Trophoblast cell (in vitro differentiated cells and primary cell): ENCODE measurements around the gene ATP7B.

Experiments used
- DNase-seq, 2 donors: peaks; one replicate each; pipeline ENCODE4 v3.0.0-alpha.2; 2016
- H2AFZ ChIP-seq: 2 replicates; pipeline ENCODE4 v1.6.1; 2013; ENCODE audit warnings: low read length, moderate library complexity, mild to moderate bottlenecking; ENCODE audit not compliant: insufficient read depth, poor library complexity
- H2AK5ac ChIP-seq: 2 replicates; pipeline ENCODE4 v1.6.1; 2013; ENCODE audit warnings: mild to moderate bottlenecking, low read length
- H2BK120ac ChIP-seq: 2 replicates; pipeline ENCODE4 v1.6.1; 2013; ENCODE audit warnings: low read length, mild to moderate bottlenecking, moderate library complexity; ENCODE audit not compliant: insufficient read depth, poor library complexity
- H2BK12ac ChIP-seq: 2 replicates; pipeline ENCODE4 v1.6.1; 2013; ENCODE audit warnings: mild to moderate bottlenecking, low read length, moderate library complexity
- H2BK5ac ChIP-seq: 2 replicates; pipeline ENCODE4 v1.6.1; 2013; ENCODE audit warnings: low read length, low read depth, moderate library complexity, mild to moderate bottlenecking; ENCODE audit not compliant: poor library complexity
- H3K14ac ChIP-seq: 2 replicates; pipeline ENCODE4 v1.6.1; 2013; ENCODE audit warnings: mild to moderate bottlenecking, low read length
- H3K18ac ChIP-seq: 2 replicates; pipeline ENCODE4 v1.6.1; 2013; ENCODE audit warnings: mild to moderate bottlenecking, low read length
- H3K23ac ChIP-seq: 2 replicates; pipeline ENCODE4 v1.6.1; 2013; ENCODE audit warnings: low read length
- H3K27ac ChIP-seq: 2 replicates; pipeline ENCODE4 v1.5.1; 2013; ENCODE audit warnings: low read depth, mild to moderate bottlenecking, inconsistent platforms, low read length, moderate library complexity
- H3K27me3 ChIP-seq: 2 replicates; pipeline ENCODE4 v1.6.1; 2013; ENCODE audit warnings: inconsistent platforms, mild to moderate bottlenecking, low read length, moderate library complexity; ENCODE audit not compliant: insufficient read depth
- H3K36me3 ChIP-seq, 2 experiments: 1 replicate in 1 of 2; 2 replicates in 1 of 2; pipeline ENCODE4 v1.6.1; 2013; ENCODE audit warnings: low read length in 2 of 2, mild to moderate bottlenecking in 2 of 2, moderate library complexity in 1 of 2; ENCODE audit not compliant: insufficient read depth in 2 of 2, control insufficient read depth in 1 of 2
- H3K4ac ChIP-seq: 2 replicates; pipeline ENCODE4 v1.6.1; 2013; ENCODE audit warnings: low read depth, mild to moderate bottlenecking, low read length, moderate library complexity
- H3K4me1 ChIP-seq, 2 experiments: 1 replicate in 1 of 2; 2 replicates in 1 of 2; pipeline ENCODE4 v1.6.1; 2013; ENCODE audit warnings: low read length in 2 of 2, mild to moderate bottlenecking in 2 of 2, moderate library complexity in 1 of 2; ENCODE audit not compliant: insufficient read depth in 2 of 2, control insufficient read depth in 1 of 2
- H3K4me2 ChIP-seq: 2 replicates; pipeline ENCODE4 v1.6.1; 2013; ENCODE audit warnings: inconsistent platforms, mild to moderate bottlenecking, low read length, moderate library complexity
- H3K4me3 ChIP-seq: 2 replicates; pipeline ENCODE4 v1.5.1; 2013; ENCODE audit warnings: mild to moderate bottlenecking, low read depth, low read length, inconsistent platforms
- H3K79me1 ChIP-seq: one replicate; pipeline ENCODE4 v1.6.1; 2013; ENCODE audit warnings: low read length
- H3K79me2 ChIP-seq: 2 replicates; pipeline ENCODE4 v1.6.1; 2013; ENCODE audit warnings: low read length, mild to moderate bottlenecking; ENCODE audit not compliant: control insufficient read depth, insufficient read depth, poor library complexity
- H3K9ac ChIP-seq: 2 replicates; pipeline ENCODE4 v1.6.1; 2013; ENCODE audit warnings: mild to moderate bottlenecking, low read length
- H3K9me3 ChIP-seq: 2 replicates; pipeline ENCODE4 v1.6.1; 2013; ENCODE audit warnings: low read depth, mild to moderate bottlenecking, control low read depth, inconsistent platforms, low read length; ENCODE audit not compliant: insufficient read depth
- H4K12ac ChIP-seq: 2 replicates; pipeline ENCODE4 v1.6.1; 2013; ENCODE audit warnings: low read depth, mild to moderate bottlenecking, low read length, moderate library complexity
- H4K8ac ChIP-seq: 2 replicates; pipeline ENCODE4 v1.6.1; 2013; ENCODE audit warnings: low read depth, mild to moderate bottlenecking, low read length, moderate library complexity
- H4K91ac ChIP-seq: one replicate; pipeline ENCODE4 v1.6.1; 2013; ENCODE audit warnings: low read depth, mild to moderate bottlenecking, low read length, moderate library complexity
- WGBS: extraction: QIAGEN DNeasy Blood & Tissue Kit; methylation state at CpG from one replicate; pipeline ENCODE4 v1.1.7; 2013; ENCODE audit warnings: missing lambda C conversion rate; ENCODE audit not compliant: insufficient read length, insufficient coverage; ENCODE audit errors: extremely low coverage; 5-methylcytosine and 5-hydroxymethylcytosine counted together

ATP7B gene

DNA sequence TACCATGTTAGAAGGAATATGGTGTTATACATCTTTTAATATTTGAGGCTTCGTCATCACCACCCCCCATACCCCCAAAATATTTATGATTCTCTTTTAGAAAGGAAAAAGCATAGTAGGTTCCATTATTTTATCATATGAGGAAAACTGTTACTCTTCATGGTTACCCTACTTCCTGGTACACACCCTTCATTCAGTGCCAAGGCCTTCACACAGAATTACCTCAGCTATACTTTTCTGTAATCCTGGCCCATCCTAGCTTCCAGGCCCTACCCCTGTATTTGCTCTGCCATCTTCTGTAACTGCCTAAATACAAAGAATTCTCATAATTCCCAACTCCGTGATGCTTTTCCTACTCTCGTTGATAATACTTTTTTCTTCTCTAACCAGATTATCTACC is 8.9 kb upstream of the ATP7B start:
- Histone ChIP-seq H2BK12ac (no peak overlapping the region), H3K36me3 (peaks cover 14 to 20% of the 10 kb centered on the region in 2 experiments), H3K4me2 (no peak overlapping the region), H3K18ac (no peak overlapping the region), H3K4me3 (no peak overlapping the region), H3K4me1 (no peaks in the 10 kb centered on the region), H3K4ac (no peak overlapping the region), H4K91ac (no peak overlapping the region), H3K79me2 (no peaks in the 10 kb centered on the region), H4K12ac (no peak overlapping the region), H3K14ac (no peak overlapping the region), H3K27ac (no peak overlapping the region), H2AK5ac (no peak overlapping the region), H3K9ac (no peak overlapping the region), H2BK120ac (no peak overlapping the region), H4K8ac (no peak overlapping the region), H2BK5ac (no peak overlapping the region), H3K23ac (no peak overlapping the region), H2AFZ (no peak overlapping the region), H3K9me3 (peaks cover 4% of the 10 kb centered on the region), H3K79me1 (no peaks in the 10 kb centered on the region), H3K27me3 (no peaks in the 10 kb centered on the region)
- no peak for DNase-seq
- no CpG with 5 or more reads among the region's 3 CpGs for WGBS

DNA sequence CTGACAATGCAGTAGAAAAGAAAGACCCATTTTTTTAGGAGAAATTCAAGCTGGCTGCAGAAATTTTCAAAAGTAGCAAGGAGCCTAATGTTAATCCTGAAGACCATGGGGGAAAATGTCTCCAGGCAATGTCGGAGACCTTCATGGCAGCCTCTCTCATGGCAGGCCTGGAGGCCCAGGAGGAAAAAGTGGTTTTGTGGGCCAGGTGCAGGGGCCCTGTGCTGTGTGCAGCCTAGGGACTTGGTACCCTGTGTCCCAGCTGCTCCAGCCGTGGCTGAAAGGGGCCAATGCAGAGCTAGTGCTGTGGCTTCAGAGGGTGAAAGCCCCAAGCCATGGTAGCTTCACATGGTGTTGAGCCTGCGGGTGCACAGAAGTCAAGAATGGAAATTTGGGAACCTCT is 5.0 kb upstream of the ATP7B start:
- no peak overlapping the region for H3K4me2 ChIP-seq
- no peak overlapping the region for H2AFZ ChIP-seq
- H3K9ac ChIP-seq: no peak overlapping the region
- H3K4ac ChIP-seq: no peak overlapping the region
- H3K36me3 ChIP-seq: peaks cover 11 to 14% of the 10 kb centered on the region in 2 experiments
- H3K79me1 ChIP-seq: peaks cover 8% of the 10 kb centered on the region
- no peak overlapping the region for H2BK120ac ChIP-seq
- no peak overlapping the region for H2BK5ac ChIP-seq
- no CpG with 5 or more reads among the region's 3 CpGs for WGBS
- peaks cover 6% of the 10 kb centered on the region for H3K9me3 ChIP-seq
- H4K12ac ChIP-seq: no peak overlapping the region
- DNase-seq: no peak
- no peak overlapping the region for H4K91ac ChIP-seq
- peaks cover 9% of the 10 kb centered on the region for H3K79me2 ChIP-seq
- no peaks in the 10 kb centered on the region for H3K27me3 ChIP-seq
- H3K4me1 ChIP-seq: no peaks in the 10 kb centered on the region
- H4K8ac ChIP-seq: no peak overlapping the region
- H3K4me3 ChIP-seq: no peak overlapping the region
- no peak overlapping the region for H2AK5ac ChIP-seq
- no peak overlapping the region for H3K23ac ChIP-seq
- no peak overlapping the region for H3K27ac ChIP-seq
- H3K14ac ChIP-seq: no peak overlapping the region
- no peak overlapping the region for H3K18ac ChIP-seq
- no peak overlapping the region for H2BK12ac ChIP-seq

DNA sequence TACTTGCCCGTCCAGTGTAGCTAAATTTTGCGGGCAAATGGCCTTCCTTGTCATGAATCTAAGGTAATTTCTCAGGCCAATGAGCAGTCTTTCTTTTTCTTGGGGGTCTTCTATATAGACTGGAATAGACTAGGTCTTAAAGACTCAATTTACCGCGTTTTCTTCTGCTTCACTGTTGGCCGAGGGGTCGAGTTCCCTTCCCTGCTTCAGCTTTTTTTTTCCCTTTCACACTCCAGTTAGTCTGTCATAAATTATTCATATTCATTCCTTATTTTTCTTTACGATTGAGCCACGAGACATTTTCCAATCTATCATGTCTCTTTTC is 1.2 kb upstream of the ATP7B start:
- H2BK120ac ChIP-seq: no peak overlapping the region
- peak overlapping the region; percentile 86 for H3K9ac ChIP-seq
- WGBS: no CpG with 5 or more reads among the region's 8 CpGs
- no peaks in the 10 kb centered on the region for H3K27me3 ChIP-seq
- no peak overlapping the region for H2BK12ac ChIP-seq
- peak overlapping the region; percentile 87 for H3K18ac ChIP-seq
- H3K9me3 ChIP-seq: peaks cover 6% of the 10 kb centered on the region
- H3K4me1 ChIP-seq: peaks cover 0 to 3% of the 10 kb centered on the region in 2 experiments
- peak overlapping the region; percentile 72 for H2AFZ ChIP-seq
- H3K36me3 ChIP-seq: peaks cover 3 to 7% of the 10 kb centered on the region in 2 experiments
- peak overlapping the region; percentile 72 for H3K14ac ChIP-seq
- H3K4me3 ChIP-seq: peak overlapping the region; percentile 76
- peak overlapping the region; percentile 65 for H3K23ac ChIP-seq
- H3K4me2 ChIP-seq: peak overlapping the region; percentile 71
- peak overlapping the region; percentile 43 for H2BK5ac ChIP-seq
- H2AK5ac ChIP-seq: no peak overlapping the region
- peak overlapping the region; percentile 82 for H4K8ac ChIP-seq
- H3K79me2 ChIP-seq: peaks cover 9% of the 10 kb centered on the region
- DNase-seq: no peak
- H3K4ac ChIP-seq: peak overlapping the region; percentile 70
- no peak overlapping the region for H4K91ac ChIP-seq
- peaks cover 8% of the 10 kb centered on the region for H3K79me1 ChIP-seq
- H3K27ac ChIP-seq: no peak overlapping the region
- peak overlapping the region; percentile 86 for H4K12ac ChIP-seq

DNA sequence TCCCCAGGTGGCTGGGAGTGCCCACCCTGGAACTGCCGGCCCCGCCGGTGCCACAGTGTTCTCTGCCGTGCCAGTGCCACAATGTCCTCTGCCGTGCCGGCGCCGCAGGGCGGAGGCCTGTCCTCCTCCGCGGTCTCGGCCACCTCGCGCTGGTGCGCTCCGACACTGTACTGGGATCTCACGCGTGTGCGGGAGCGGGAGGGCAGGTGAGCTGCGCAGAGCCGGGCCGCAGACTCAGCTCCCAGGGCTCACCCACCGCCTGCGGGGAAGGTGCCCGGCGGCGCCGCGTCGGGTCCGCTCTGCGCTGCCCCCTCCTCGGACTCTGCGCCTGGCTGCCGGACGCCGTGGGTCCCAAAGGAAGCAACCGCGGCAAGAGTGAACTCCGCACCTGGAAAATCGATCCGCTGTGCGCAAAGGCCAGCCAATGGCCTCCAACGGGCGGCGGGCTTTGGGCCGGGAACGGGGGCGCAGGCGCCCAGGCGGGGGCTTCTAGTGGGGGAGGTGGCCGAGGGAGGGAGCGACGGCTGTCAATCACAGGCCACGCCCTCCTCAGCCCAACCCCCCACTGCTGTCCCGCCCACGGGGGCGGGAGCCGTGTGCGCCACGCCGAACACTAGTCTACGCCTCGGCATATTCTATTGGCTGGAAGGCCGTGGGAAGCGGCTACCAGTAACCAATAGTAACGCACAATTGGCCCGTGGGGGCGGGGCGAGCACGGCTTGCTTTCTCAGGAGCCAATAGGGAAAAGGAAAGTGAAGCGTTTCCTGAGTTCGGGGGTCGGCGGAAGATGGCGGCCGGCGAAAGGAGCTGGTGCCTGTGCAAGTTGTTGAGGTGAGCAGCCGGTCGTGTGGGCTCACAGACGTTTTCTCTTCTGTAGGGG is 622 bp upstream of the ATP7B start, which contains the start of gene ALG11:
TSS of gene ALG11 (plus strand) at position 767 of the 880 bp plus-strand sequence. CDS start at position 788, 21 bp downstream.
- H3K4me1 ChIP-seq: peaks cover 0 to 3% of the 10 kb centered on the region in 2 experiments
- peak; percentile 99 to 100 for DNase-seq
- peaks cover 9% of the 10 kb centered on the region for H3K79me2 ChIP-seq
- peaks cover 8% of the 10 kb centered on the region for H3K79me1 ChIP-seq
- peak within 1 kb of the TSS; percentile 87 for H3K18ac ChIP-seq
- WGBS: no CpG with 5 or more reads among the region's 82 CpGs
- peaks cover 2 to 6% of the 10 kb centered on the region in 2 experiments for H3K36me3 ChIP-seq
- peak within 1 kb of the TSS; percentile 82 for H4K8ac ChIP-seq
- peak within 1 kb of the TSS; percentile 20 for H3K27ac ChIP-seq
- no peak within 1 kb of the TSS for H2AK5ac ChIP-seq
- H3K4me2 ChIP-seq: peak within 1 kb of the TSS; percentile 98
- H3K27me3 ChIP-seq: no peaks in the 10 kb centered on the region
- H3K9ac ChIP-seq: peak within 1 kb of the TSS; percentile 86
- peaks cover 6% of the 10 kb centered on the region for H3K9me3 ChIP-seq
- H3K4me3 ChIP-seq: peak within 1 kb of the TSS; percentile 93
- peak within 1 kb of the TSS; percentile 50 for H4K91ac ChIP-seq
- H2BK12ac ChIP-seq: peak within 1 kb of the TSS; percentile 32
- H2AFZ ChIP-seq: peak within 1 kb of the TSS; percentile 92
- H2BK120ac ChIP-seq: peak within 1 kb of the TSS; percentile 53
- peak within 1 kb of the TSS; percentile 70 for H3K4ac ChIP-seq
- peak within 1 kb of the TSS; percentile 86 for H4K12ac ChIP-seq
- peak within 1 kb of the TSS; percentile 65 for H3K23ac ChIP-seq
- peak within 1 kb of the TSS; percentile 43 for H2BK5ac ChIP-seq
- peak within 1 kb of the TSS; percentile 72 for H3K14ac ChIP-seq
